GM21423 (cell line): Measurements from ENCODE around the gene TTBK2.

Experiments used
- ATAC-seq: cut with Tn5 transposase; IDR thresholded peaks from one replicate; pipeline ENCODE4 v1.9.1; 2021; ENCODE audit warnings: mild to moderate bottlenecking, moderate library complexity; ENCODE audit not compliant: unreplicated experiment

Gene TTBK2

GRCh38 chr15:42832576-42832975 is 88.0 kb downstream of the TTBK2 start:
- no peak for ATAC-seq

GRCh38 chr15:42826251-42826890 is 94.2 kb downstream of the TTBK2 start:
- no peak for ATAC-seq

- no peak for ATAC-seq
Measured at GRCh38 chr15:42825599-42825998, 95.0 kb downstream of the TTBK2 start.

GRCh38 chr15:42820811-42821210 is 99.8 kb downstream of the TTBK2 start:
- no peak for ATAC-seq

- no peak for ATAC-seq
Measured at GRCh38 chr15:42819786-42820185, 100.8 kb downstream of the TTBK2 start.

GRCh38 chr15:42811433-42811832 is 109.1 kb downstream of the TTBK2 start:
- ATAC-seq: no peak

- ATAC-seq: no peak
Measured at GRCh38 chr15:42808913-42809312, 111.7 kb downstream of the TTBK2 start.

- ATAC-seq: no peak
Measured at GRCh38 chr15:42805266-42805665, 115.3 kb downstream of the TTBK2 start.

GRCh38 chr15:42804739-42805138 is 115.8 kb downstream of the TTBK2 start:
- no peak for ATAC-seq

GRCh38 chr15:42803436-42803835 is 117.1 kb downstream of the TTBK2 start:
- no peak for ATAC-seq

GRCh38 chr15:42802168-42802567 is 118.4 kb downstream of the TTBK2 start:
- no peak for ATAC-seq

GRCh38 chr15:42800731-42801474 is 119.7 kb downstream of the TTBK2 start:
- no peak for ATAC-seq

GRCh38 chr15:42798802-42799201 is 121.8 kb downstream of the TTBK2 start:
- ATAC-seq: no peak

GRCh38 chr15:42796955-42797782 is 123.4 kb downstream of the TTBK2 start:
- no peak for ATAC-seq

- no peak for ATAC-seq
Measured at GRCh38 chr15:42788725-42789124, 131.9 kb downstream of the TTBK2 start.

GRCh38 chr15:42786978-42787377 is 133.6 kb downstream of the TTBK2 start:
- no peak for ATAC-seq

- ATAC-seq: no peak
Measured at GRCh38 chr15:42785569-42785968, 135.0 kb downstream of the TTBK2 start.

- ATAC-seq: no peak
Measured at GRCh38 chr15:42784705-42785104, 135.9 kb downstream of the TTBK2 start.

GRCh38 chr15:42782716-42783115 is 137.9 kb downstream of the TTBK2 start:
- no peak for ATAC-seq

- ATAC-seq: no peak
Measured at GRCh38 chr15:42775416-42775815, 145.2 kb downstream of the TTBK2 start.

- ATAC-seq: no peak
Measured at GRCh38 chr15:42772901-42773300, 147.7 kb downstream of the TTBK2 start.

GRCh38 chr15:42772144-42772543 is 148.4 kb downstream of the TTBK2 start:
- ATAC-seq: no peak
